K562 treated with DMSO at 1 percent for 12 hours (cell line): ENCODE results near the gene AGO3. TPM values are rescaled to one million over a fixed set of nuclear protein-coding genes. Genes with fewer than 3 reads are reported as not detected.

Experiments used
- total RNA-seq: library from RNA; unstranded; fragments of 300-600 nt; gene quantifications from 2 replicates; pipeline ENCODE4 v1.2.3, GENCODE V29; 2022; ENCODE audit not compliant: insufficient read depth

Gene AGO3
- total RNA-seq, result 3.0 and 9.6 TPM in 2 replicates

DNA sequence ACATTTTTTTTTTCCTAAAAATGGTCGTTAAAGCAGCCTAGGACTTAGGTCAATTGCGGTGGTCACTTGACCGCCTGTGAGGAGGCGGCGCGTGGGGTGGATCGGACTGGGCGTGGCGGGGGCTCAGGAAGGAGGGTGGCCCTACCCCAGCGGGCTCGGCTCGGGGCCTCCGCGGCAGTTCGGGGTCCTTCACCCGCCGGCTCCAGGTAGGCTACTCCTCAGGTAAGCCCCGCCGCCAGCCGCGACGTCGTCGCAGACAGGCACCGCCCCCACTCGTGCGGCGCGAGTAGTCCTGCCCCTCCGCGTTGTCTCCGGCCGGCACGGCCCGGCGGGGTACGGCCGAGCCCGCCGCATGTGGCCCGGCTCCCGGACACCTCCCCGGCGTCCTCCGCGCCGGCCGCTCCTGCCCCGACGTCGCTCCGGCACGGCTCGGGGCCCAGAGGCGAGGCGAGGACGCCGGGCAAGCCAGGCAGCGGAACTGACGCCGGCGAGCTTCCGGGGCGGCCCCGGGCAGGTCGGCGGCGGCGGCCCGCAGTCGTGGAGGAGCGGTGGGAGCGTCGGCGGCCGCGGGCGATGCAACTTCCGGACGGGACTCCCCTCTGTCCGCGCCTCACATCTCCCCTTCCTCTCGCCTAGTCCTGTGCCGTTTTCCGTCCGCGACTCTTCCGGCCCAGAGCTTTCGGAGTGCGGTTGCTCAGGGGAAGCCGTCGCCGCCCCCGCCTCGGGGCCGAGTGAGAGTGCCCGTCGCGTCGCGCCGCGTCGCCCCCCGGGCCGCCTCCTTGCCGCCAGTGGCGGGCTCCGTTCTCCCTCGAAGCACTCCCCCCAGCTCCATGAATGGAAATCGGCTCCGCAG is at the start of gene AGO3:
Gene AGO3, plus strand, starts transcription at position 513 of the 853 bp plus-strand sequence. Its CDS starts 322 bp downstream, at position 835.

DNA sequence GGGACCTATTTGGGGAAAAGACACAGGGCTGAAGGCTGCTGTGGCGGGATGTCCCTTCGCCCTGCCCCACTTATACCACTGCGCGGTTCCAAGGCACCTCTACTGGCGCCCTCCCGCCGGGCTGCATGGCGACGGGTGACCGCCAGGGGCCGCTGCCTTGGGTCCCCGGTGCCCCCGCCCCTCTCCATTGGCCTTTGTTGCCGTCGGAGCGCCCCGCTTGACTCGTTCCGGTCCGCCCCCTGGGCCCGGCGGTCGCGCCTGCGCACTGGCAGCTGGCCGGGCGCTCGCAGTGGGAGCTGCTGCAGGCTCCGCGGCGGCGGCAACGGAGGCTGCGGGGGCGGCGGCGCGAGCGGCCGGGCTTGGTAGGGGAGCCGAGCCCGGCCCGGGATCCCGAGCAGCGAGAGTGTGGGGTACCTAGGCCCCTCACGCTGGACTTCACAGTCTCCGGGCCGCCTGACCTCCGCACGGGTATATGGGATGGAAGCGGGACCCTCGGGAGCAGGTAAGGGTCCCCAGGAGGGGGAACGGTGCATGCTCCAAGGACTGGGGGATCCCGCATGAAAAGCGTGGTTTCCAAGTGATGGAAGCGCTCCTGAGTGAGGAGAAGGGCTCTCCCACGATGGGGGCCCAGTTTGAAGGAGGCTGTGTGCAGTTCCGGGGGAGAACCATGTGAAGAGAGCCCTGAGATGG is 47.8 kb upstream of the AGO3 start, which contains the start of gene AGO1:
Gene AGO1, plus strand, starts transcription at position 265 of the 690 bp plus-strand sequence. Its CDS starts 213 bp downstream, at position 478.

DNA sequence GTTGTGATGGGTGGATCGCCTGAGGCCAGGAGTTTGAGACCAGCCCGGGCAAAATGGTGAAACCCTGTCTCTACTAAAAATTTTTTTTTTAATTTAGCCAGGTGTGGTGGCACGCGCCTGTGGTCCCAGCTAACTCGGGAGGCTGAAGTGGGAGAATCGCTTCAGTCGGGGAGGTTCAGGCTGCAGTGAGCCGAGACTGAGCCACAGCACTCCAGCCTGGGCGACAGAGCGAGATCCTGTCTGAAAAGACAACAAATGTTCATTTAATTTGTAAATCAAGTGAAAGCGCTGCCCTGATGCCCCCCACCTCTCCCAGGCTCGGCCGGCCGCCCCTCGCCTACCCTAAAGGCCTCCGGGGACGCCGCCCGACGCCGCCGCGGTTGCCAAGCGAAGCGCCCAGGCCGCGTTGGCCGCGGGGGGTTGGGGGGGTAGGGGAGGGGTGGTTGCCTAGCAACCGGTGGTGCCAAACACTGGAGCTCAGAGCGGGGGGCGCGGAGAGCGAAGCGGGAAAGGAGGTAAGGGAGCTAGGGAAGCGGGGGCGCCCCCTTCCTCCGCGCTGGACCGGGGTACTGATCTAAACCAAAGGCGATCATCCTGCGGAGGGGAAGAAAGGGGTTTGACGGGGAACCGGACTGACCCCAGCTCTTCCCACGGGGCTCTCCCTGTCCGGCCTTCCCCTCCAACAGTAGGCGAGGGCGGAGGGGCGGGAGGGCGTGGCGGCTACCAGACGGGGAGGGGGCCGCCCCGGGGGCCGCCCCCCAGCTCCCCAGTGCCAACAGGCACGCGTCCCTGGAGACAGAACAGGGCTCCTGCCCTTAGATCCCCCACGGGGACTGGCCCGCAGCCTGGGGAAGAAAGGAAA is 153.0 kb downstream of the AGO3 start, which contains the start of gene TEKT2:
Gene TEKT2, plus strand, starts transcription at position 460 of the 862 bp plus-strand sequence. CDS start 828 bp downstream, outside the sequence.

DNA sequence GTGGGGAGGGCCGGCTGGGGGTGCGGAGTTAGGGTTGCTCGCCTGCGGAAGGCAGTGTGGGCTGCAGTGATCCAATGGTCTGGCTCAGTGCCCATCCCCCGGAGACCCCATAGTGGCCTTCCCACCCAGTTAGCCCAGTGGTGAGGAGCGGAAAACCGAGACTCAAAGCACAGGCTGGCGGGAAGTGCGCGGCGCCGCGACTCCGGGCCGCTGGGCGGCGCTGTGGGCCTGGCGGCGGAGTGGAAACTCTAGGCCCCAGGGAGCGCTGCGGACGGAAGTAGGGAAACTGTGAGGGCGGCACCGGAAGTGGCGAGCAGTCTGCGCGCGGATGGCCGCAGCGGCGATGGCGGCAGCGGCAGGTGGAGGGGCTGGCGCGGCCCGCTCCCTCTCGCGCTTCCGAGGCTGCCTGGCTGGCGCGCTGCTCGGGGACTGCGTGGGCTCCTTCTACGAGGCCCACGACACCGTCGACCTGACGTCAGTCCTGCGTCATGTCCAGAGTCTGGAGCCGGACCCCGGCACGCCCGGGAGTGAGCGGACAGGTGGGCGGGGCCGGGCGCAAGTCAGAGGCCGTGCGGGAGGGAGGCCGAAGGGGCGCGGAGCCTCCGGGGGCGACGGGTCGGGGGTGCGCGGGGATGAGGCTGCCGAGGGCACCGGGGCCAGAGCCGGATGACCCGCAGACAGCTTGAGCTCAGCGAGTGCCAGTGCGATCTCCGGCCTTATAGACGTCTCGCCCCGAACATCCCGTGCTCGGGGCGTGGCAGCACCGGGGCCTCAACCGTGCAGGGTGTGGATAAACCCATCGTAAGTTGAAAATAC is 157.9 kb downstream of the AGO3 start, which contains the start of gene ADPRS:
Gene ADPRS, plus strand, starts transcription at position 316 of the 816 bp plus-strand sequence. Its CDS starts 13 bp downstream, at position 329.

Other genes starting within 250 kb of the AGO3 start
- 14.8 and 24.8 TPM in 2 replicates for gene C1orf216, start 212.2 kb upstream of the AGO3 start, total RNA-seq
- gene CLSPN, start 161.1 kb upstream of the AGO3 start, total RNA-seq, result 25.7 and 53.4 TPM in 2 replicates
- 3.1 and 11.2 TPM in 2 replicates for gene AGO4, start 123.1 kb upstream of the AGO3 start, total RNA-seq
- gene AGO1, start 47.9 kb upstream of the AGO3 start, total RNA-seq, result 3.3 and 16.7 TPM in 2 replicates
- not detected in 2 replicates for gene TEKT2, start 153.0 kb downstream of the AGO3 start, total RNA-seq
- 46.8 and 47.5 TPM in 2 replicates for gene ADPRS, start 157.8 kb downstream of the AGO3 start, total RNA-seq
- 0.12 TPM in 1 of 2 replicates, not detected in the other for gene COL8A2, start 194.1 kb downstream of the AGO3 start, total RNA-seq
- gene TRAPPC3, start 218.4 kb downstream of the AGO3 start, total RNA-seq, result 118 and 164 TPM in 2 replicates
- 83.7 and 107 TPM in 2 replicates for gene MAP7D1, start 225.1 kb downstream of the AGO3 start, total RNA-seq